Measurements from ENCODE around the gene CCDC142. TPM values are rescaled to one million over a fixed set of nuclear protein-coding genes. Genes with fewer than 3 reads are reported as not detected.

Gene CCDC142
- 28.6 TPM for total RNA-seq

GRCh38 chr2:74482801-74483674, at the start of gene CCDC142, which contains the start of gene TTC31:
TSS of gene CCDC142 (minus strand) at chr2:74482998. CDS start at chr2:74482837, 161 bp downstream.
TSS of gene TTC31 (plus strand) at chr2:74483081. CDS start at chr2:74483096, 15 bp downstream.
- peak; percentile 98 for DNase-seq (ENCODE audit: low spot score)

- DNase-seq (ENCODE audit: low spot score), result no peak
Observed at GRCh38 chr2:74532222-74532621, 49.4 kb upstream of the CCDC142 start.

- DNase-seq (ENCODE audit: low spot score), result no peak
Observed at GRCh38 chr2:74531666-74532065, 48.9 kb upstream of the CCDC142 start.

GRCh38 chr2:74530239-74531187, 47.7 kb upstream of the CCDC142 start:
- DNase-seq (ENCODE audit: low spot score), result peak; percentile 60

GRCh38 chr2:74529357-74530238, 46.8 kb upstream of the CCDC142 start, which contains the start of the genes AUP1 and HTRA2:
TSS of gene AUP1 (minus strand) at chr2:74529706. CDS start at chr2:74529629, 77 bp downstream.
TSS of gene HTRA2 (plus strand) at chr2:74529933. CDS start at chr2:74530007, 74 bp downstream.
- peak; percentile 99 for DNase-seq (ENCODE audit: low spot score)

GRCh38 chr2:74528600-74529356, 46.0 kb upstream of the CCDC142 start:
- DNase-seq (ENCODE audit: low spot score), result no peak

GRCh38 chr2:74527741-74528140, 44.9 kb upstream of the CCDC142 start:
- DNase-seq (ENCODE audit: low spot score), result no peak

GRCh38 chr2:74526649-74527230, 43.9 kb upstream of the CCDC142 start:
- no peak for DNase-seq (ENCODE audit: low spot score)

- DNase-seq (ENCODE audit: low spot score), result no peak
Observed at GRCh38 chr2:74525717-74526648, 43.2 kb upstream of the CCDC142 start, which contains the start of gene DQX1. TSS of gene DQX1 (minus strand) at chr2:74526231. CDS start at chr2:74525729, 502 bp downstream.

GRCh38 chr2:74524955-74525716, 42.3 kb upstream of the CCDC142 start:
- DNase-seq (ENCODE audit: low spot score), result no peak

- DNase-seq (ENCODE audit: low spot score), result no peak
Observed at GRCh38 chr2:74524005-74524404, 41.2 kb upstream of the CCDC142 start.

- DNase-seq (ENCODE audit: low spot score), result no peak
Observed at GRCh38 chr2:74522516-74522915, 39.7 kb upstream of the CCDC142 start.

GRCh38 chr2:74516650-74517049, 33.9 kb upstream of the CCDC142 start:
- no peak for DNase-seq (ENCODE audit: low spot score)

GRCh38 chr2:74515981-74516633, 33.3 kb upstream of the CCDC142 start:
- no peak for DNase-seq (ENCODE audit: low spot score)

- no peak for DNase-seq (ENCODE audit: low spot score)
Observed at GRCh38 chr2:74515271-74515980, 32.6 kb upstream of the CCDC142 start.

GRCh38 chr2:74514368-74515270, 31.8 kb upstream of the CCDC142 start, which contains the start of gene TLX2:
TSS of gene TLX2 (plus strand) at chr2:74514450. CDS start at chr2:74514807, 357 bp downstream.
- no peak for DNase-seq (ENCODE audit: low spot score)

Data from ureter (tissue), 1 donor.